Measurements from ENCODE around the gene NOS1AP.
A peak's percentile ranks its signal among the peaks of the same experiment; 100 is the strongest.

NOS1AP gene

DNA sequence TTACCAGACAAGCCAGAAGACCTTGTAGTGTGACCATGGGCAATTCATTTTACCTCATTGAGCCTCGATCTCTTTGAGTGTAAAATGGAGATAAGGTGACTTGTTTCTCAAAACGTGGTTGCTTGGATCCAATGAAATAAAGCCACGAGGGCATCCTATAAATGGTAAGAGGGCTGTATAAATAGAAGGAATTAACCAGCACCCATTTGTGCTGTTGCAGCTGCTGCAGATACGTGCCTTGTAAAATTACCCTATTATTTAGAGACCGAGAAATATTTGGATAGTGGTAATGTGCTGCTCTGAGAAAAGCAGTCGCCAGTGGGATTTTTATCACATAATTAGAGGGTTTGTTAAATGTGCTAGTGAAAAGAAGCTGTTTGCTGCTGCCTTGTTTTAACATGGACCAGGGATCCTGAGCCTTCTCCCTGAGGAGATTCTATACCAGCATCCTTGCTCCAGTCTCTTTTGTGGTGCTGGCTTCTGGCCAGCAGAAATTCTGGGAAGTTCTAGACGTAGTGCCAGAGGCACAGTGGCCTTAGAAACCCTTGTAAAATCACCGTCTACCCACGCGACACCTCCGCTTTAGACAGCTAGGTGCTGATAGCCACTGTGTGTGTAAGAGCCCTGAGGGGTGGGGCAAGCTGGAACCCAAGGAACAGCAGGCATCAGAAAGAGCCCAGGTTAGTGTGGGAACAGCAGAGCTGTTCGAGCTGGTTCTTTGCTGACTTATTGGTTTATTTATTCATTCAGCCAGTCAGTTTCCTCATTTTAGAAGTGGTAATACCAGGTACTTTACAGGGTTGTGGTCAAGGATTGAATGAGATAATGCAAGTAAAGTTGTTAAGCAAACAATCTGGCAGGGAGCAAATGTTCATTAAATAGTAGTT is 137.5 kb downstream of the NOS1AP start:
- Histone ChIP-seq H3K9ac (ENCODE audit: low read depth, low read length) (no peak overlapping the region), H3K9me3 (ENCODE audit: control insufficient read depth, insufficient read depth, low read length) (no peaks in the 10 kb centered on the region), H3K4me1 (ENCODE audit: control insufficient read depth, insufficient read depth, low read length) (peaks cover 10% of the 10 kb centered on the region), H3K27me3 (ENCODE audit: control insufficient read depth, insufficient read depth, low read length) (no peaks in the 10 kb centered on the region), H3K4me3 (ENCODE audit: low read depth, low read length) (no peak overlapping the region), H3K36me3 (ENCODE audit: control insufficient read depth, insufficient read depth, low read length) (no peaks in the 10 kb centered on the region)

GRCh38 chr1:162207862-162208261 is 138.4 kb downstream of the NOS1AP start:
- Histone ChIP-seq H3K36me3 (ENCODE audit: control insufficient read depth, insufficient read depth, low read length) (no peaks in the 10 kb centered on the region), H3K4me1 (ENCODE audit: control insufficient read depth, insufficient read depth, low read length) (peaks cover 10% of the 10 kb centered on the region), H3K4me3 (ENCODE audit: low read depth, low read length) (no peak overlapping the region), H3K27me3 (ENCODE audit: control insufficient read depth, insufficient read depth, low read length) (no peaks in the 10 kb centered on the region), H3K9me3 (ENCODE audit: control insufficient read depth, insufficient read depth, low read length) (no peaks in the 10 kb centered on the region), H3K9ac (ENCODE audit: low read depth, low read length) (no peak overlapping the region)

DNA sequence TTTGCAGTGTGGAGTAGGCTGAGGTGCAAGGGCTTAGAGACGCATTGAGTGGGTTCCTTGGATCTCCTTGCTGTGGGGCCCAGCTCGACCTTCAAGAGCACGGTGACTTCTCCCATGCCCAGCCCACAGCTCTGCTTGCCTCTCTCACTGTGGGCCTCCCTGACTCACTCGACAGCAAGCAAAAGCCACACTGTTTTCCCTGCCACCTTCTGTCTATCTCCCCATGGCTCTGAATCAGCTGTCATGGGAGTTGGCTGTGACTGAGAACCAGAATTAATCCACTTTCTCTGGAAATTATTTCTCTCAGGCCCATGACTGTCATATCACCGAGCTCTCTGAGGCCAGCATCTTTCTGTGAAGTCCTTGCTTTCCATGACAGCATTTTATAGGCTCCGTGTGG is 140.7 kb downstream of the NOS1AP start:
- no peak overlapping the region for H3K9ac ChIP-seq (ENCODE audit: low read depth, low read length)
- no peak overlapping the region for H3K4me3 ChIP-seq (ENCODE audit: low read depth, low read length)

GRCh38 chr1:162212713-162213112 is 143.2 kb downstream of the NOS1AP start:
- H3K9ac ChIP-seq (ENCODE audit: low read depth, low read length) = no peak overlapping the region
- H3K4me1 ChIP-seq (ENCODE audit: control insufficient read depth, insufficient read depth, low read length) = peaks cover 21% of the 10 kb centered on the region
- no peak overlapping the region for H3K4me3 ChIP-seq (ENCODE audit: low read depth, low read length)
- no peaks in the 10 kb centered on the region for H3K36me3 ChIP-seq (ENCODE audit: control insufficient read depth, insufficient read depth, low read length)
- no peaks in the 10 kb centered on the region for H3K9me3 ChIP-seq (ENCODE audit: control insufficient read depth, insufficient read depth, low read length)
- H3K27me3 ChIP-seq (ENCODE audit: control insufficient read depth, insufficient read depth, low read length) = no peaks in the 10 kb centered on the region

More for the DNA sequence above, 140.7 kb downstream of the NOS1AP start:
- no peaks in the 10 kb centered on the region for H3K9me3 ChIP-seq (ENCODE audit: control insufficient read depth, insufficient read depth, low read length)
- H3K4me1 ChIP-seq (ENCODE audit: control insufficient read depth, insufficient read depth, low read length) = peaks cover 17% of the 10 kb centered on the region
- H3K27me3 ChIP-seq (ENCODE audit: control insufficient read depth, insufficient read depth, low read length) = no peaks in the 10 kb centered on the region
- H3K36me3 ChIP-seq (ENCODE audit: control insufficient read depth, insufficient read depth, low read length) = no peaks in the 10 kb centered on the region

DNA sequence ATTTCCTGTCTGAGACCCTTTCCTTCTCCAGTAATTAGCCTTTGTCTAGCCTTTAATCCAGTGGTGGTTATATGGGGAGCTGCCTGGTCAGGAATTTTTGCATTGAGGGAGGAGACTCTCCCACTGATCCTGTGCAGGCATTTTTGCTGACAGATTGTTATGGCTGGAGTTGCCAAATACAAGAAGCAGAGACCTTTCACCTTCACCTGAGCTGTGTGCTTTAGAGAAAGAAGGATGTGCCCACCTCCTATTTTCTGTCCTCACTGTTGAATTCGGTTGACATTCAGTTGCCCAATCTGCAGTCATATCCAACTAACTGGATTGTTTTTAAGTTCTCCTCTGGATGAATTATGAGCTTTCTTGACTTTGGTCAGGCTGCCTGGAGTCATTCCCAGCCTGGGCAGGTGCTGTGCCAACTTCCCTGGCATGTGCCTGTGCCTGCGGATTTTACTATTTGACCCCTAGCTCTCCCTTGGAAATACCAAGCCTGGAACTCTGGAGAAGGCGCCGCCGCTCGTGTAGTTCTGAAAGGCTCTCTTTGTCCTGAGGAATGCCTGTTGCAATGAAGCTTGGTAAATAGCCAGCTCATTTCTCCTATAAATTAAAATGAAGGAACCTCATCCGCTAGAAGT is 143.9 kb downstream of the NOS1AP start:
- no peak overlapping the region for H3K4me3 ChIP-seq (ENCODE audit: low read depth, low read length)
- H3K4me1 ChIP-seq (ENCODE audit: control insufficient read depth, insufficient read depth, low read length) = peaks cover 22% of the 10 kb centered on the region
- H3K9me3 ChIP-seq (ENCODE audit: control insufficient read depth, insufficient read depth, low read length) = no peaks in the 10 kb centered on the region
- H3K27me3 ChIP-seq (ENCODE audit: control insufficient read depth, insufficient read depth, low read length) = no peaks in the 10 kb centered on the region
- H3K9ac ChIP-seq (ENCODE audit: low read depth, low read length) = peak overlapping the region; percentile 18
- no peaks in the 10 kb centered on the region for H3K36me3 ChIP-seq (ENCODE audit: control insufficient read depth, insufficient read depth, low read length)

DNA sequence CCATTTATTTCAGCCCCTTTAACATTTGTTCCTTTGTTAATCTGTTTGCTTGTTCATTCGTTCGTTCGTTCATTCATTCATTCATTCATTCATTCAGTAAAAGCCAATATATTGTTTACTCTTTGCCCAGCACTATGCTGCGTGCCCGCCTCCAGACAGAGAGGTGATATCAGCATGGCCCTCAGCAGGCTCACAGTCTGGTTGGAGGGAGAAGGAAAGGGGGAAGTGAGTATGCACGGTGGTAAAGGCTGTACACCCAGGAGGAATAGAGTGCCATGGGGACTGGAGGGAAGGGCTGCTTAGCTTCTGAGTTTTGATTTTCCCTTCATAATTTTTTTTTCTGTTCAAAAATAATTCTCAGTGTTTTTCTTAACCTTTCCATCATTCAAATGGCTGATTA is 144.7 kb downstream of the NOS1AP start:
- H3K4me1 ChIP-seq (ENCODE audit: control insufficient read depth, insufficient read depth, low read length) = peaks cover 30% of the 10 kb centered on the region
- no peak overlapping the region for H3K4me3 ChIP-seq (ENCODE audit: low read depth, low read length)
- H3K9me3 ChIP-seq (ENCODE audit: control insufficient read depth, insufficient read depth, low read length) = no peaks in the 10 kb centered on the region
- H3K9ac ChIP-seq (ENCODE audit: low read depth, low read length) = no peak overlapping the region
- H3K27me3 ChIP-seq (ENCODE audit: control insufficient read depth, insufficient read depth, low read length) = no peaks in the 10 kb centered on the region
- no peaks in the 10 kb centered on the region for H3K36me3 ChIP-seq (ENCODE audit: control insufficient read depth, insufficient read depth, low read length)

DNA sequence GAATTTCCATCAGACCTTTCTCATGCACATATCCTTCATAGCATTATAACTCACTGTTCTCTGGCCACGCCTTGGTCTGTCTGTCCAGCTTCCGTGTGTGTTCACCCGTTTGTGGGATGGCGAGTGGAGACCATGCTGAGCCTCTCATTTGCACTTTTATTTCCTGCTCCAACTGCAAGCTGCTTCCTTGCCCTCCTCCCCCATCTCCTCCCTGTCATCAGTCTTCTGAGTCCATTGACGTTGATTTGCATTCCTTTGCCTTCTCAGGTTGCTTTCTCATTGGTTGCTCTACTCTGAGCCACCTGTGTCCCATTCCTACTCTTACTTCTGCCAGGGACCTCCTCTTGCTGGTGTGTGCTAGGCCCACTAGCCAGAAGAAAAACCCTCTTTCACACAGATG is 146.4 kb downstream of the NOS1AP start:
- H3K4me3 ChIP-seq (ENCODE audit: low read depth, low read length) = no peak overlapping the region
- peaks cover 40% of the 10 kb centered on the region for H3K4me1 ChIP-seq (ENCODE audit: control insufficient read depth, insufficient read depth, low read length)
- no peak overlapping the region for H3K9ac ChIP-seq (ENCODE audit: low read depth, low read length)

GRCh38 chr1:162216604-162217003 is 147.1 kb downstream of the NOS1AP start:
- Histone ChIP-seq H3K9ac (ENCODE audit: low read depth, low read length) (no peak overlapping the region), H3K36me3 (ENCODE audit: control insufficient read depth, insufficient read depth, low read length) (no peaks in the 10 kb centered on the region), H3K27me3 (ENCODE audit: control insufficient read depth, insufficient read depth, low read length) (no peaks in the 10 kb centered on the region), H3K9me3 (ENCODE audit: control insufficient read depth, insufficient read depth, low read length) (no peaks in the 10 kb centered on the region), H3K4me3 (ENCODE audit: low read depth, low read length) (no peak overlapping the region), H3K4me1 (ENCODE audit: control insufficient read depth, insufficient read depth, low read length) (peaks cover 40% of the 10 kb centered on the region)

More for the DNA sequence above, 146.4 kb downstream of the NOS1AP start:
- H3K27me3 ChIP-seq (ENCODE audit: control insufficient read depth, insufficient read depth, low read length) = no peaks in the 10 kb centered on the region
- H3K36me3 ChIP-seq (ENCODE audit: control insufficient read depth, insufficient read depth, low read length) = no peaks in the 10 kb centered on the region
- H3K9me3 ChIP-seq (ENCODE audit: control insufficient read depth, insufficient read depth, low read length) = no peaks in the 10 kb centered on the region

DNA sequence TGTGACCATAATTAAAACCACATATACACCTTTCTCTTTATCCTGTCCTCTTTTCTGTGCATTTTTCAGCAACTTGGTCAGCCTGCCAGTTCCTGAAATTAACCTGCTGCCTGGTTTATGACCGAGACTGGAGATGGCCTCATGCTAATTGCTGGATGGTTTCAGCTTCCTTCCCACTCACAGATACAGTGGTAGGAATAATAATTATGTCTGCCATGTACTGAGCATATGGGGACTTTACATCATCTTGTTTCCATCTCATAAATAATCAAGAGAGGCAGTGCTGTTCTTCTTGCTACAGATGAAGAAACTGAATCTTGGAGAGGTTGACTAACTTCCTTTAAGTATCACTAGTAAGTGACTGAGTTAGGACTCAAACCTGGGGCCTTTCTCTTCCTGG is 148.2 kb downstream of the NOS1AP start:
- peaks cover 42% of the 10 kb centered on the region for H3K4me1 ChIP-seq (ENCODE audit: control insufficient read depth, insufficient read depth, low read length)
- H3K4me3 ChIP-seq (ENCODE audit: low read depth, low read length) = no peak overlapping the region
- no peaks in the 10 kb centered on the region for H3K36me3 ChIP-seq (ENCODE audit: control insufficient read depth, insufficient read depth, low read length)
- H3K27me3 ChIP-seq (ENCODE audit: control insufficient read depth, insufficient read depth, low read length) = no peaks in the 10 kb centered on the region
- H3K9me3 ChIP-seq (ENCODE audit: control insufficient read depth, insufficient read depth, low read length) = no peaks in the 10 kb centered on the region
- no peak overlapping the region for H3K9ac ChIP-seq (ENCODE audit: low read depth, low read length)

- Histone ChIP-seq H3K4me1 (ENCODE audit: control insufficient read depth, insufficient read depth, low read length) (peaks cover 44% of the 10 kb centered on the region), H3K27me3 (ENCODE audit: control insufficient read depth, insufficient read depth, low read length) (no peaks in the 10 kb centered on the region), H3K36me3 (ENCODE audit: control insufficient read depth, insufficient read depth, low read length) (no peaks in the 10 kb centered on the region), H3K9me3 (ENCODE audit: control insufficient read depth, insufficient read depth, low read length) (no peaks in the 10 kb centered on the region), H3K4me3 (ENCODE audit: low read depth, low read length) (no peak overlapping the region), H3K9ac (ENCODE audit: low read depth, low read length) (no peak overlapping the region)
Observed at GRCh38 chr1:162218546-162218945, 149.1 kb downstream of the NOS1AP start.

DNA sequence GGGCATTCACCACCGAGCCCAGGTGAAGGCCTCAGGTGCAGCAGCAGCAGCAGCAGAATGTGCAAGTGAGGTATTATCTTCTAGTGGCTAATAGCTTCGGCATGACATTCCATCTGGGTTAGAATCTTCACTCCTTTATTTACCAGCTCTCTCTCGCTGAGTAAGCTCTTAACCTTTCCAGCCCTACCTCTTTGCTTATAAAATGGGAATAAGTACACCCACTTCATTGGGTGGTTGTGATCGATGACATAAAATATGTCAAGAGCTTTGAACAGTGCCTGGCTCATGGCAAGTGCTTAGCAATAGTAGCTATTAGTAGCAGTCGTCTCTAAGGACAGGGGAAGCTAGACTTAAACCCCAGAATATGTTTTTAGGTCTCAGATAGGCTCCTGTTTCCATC is 149.5 kb downstream of the NOS1AP start:
- H3K4me3 ChIP-seq (ENCODE audit: low read depth, low read length) = no peak overlapping the region
- no peaks in the 10 kb centered on the region for H3K36me3 ChIP-seq (ENCODE audit: control insufficient read depth, insufficient read depth, low read length)
- H3K4me1 ChIP-seq (ENCODE audit: control insufficient read depth, insufficient read depth, low read length) = peaks cover 47% of the 10 kb centered on the region
- H3K9me3 ChIP-seq (ENCODE audit: control insufficient read depth, insufficient read depth, low read length) = no peaks in the 10 kb centered on the region
- no peak overlapping the region for H3K9ac ChIP-seq (ENCODE audit: low read depth, low read length)
- no peaks in the 10 kb centered on the region for H3K27me3 ChIP-seq (ENCODE audit: control insufficient read depth, insufficient read depth, low read length)

GRCh38 chr1:162219461-162219860 is 150.0 kb downstream of the NOS1AP start:
- H3K36me3 ChIP-seq (ENCODE audit: control insufficient read depth, insufficient read depth, low read length) = no peaks in the 10 kb centered on the region
- no peak overlapping the region for H3K4me3 ChIP-seq (ENCODE audit: low read depth, low read length)
- peaks cover 49% of the 10 kb centered on the region for H3K4me1 ChIP-seq (ENCODE audit: control insufficient read depth, insufficient read depth, low read length)
- H3K9ac ChIP-seq (ENCODE audit: low read depth, low read length) = no peak overlapping the region
- no peaks in the 10 kb centered on the region for H3K9me3 ChIP-seq (ENCODE audit: control insufficient read depth, insufficient read depth, low read length)
- H3K27me3 ChIP-seq (ENCODE audit: control insufficient read depth, insufficient read depth, low read length) = no peaks in the 10 kb centered on the region
